NB4 (cell line): ENCODE results near the gene MAGI1.

Source experiments
- DNase-seq: peaks from one replicate; pipeline ENCODE4 v3.0.0; 2010; ENCODE audit warnings: low read depth
- H3K4me3 ChIP-seq: one replicate; pipeline ENCODE4 v1.5.1; 2011; ENCODE audit warnings: mild to moderate bottlenecking, low read depth, low read length, moderate library complexity
- CTCF ChIP-seq: IDR thresholded peaks from one replicate; pipeline ENCODE4 v1.5.1; 2012; ENCODE audit warnings: low read depth, low read length
- MYC ChIP-seq: IDR thresholded peaks from 2 replicates; pipeline ENCODE4 v1.6.1; 2011; ENCODE audit warnings: low read depth, low read length
- POLR2A ChIP-seq: IDR thresholded peaks from 2 replicates; pipeline ENCODE4 v1.6.1; 2011; ENCODE audit warnings: mild to moderate bottlenecking; ENCODE audit not compliant: insufficient read length; ENCODE audit errors: extremely low read depth
- TF ChIP-seq, protein P1 (sequence below): IDR thresholded peaks from 2 replicates; pipeline ENCODE4 v1.6.1; 2011; ENCODE audit warnings: low read depth, low read length

MAGI1 gene

GRCh38 chr3:65490114-65490513, 548.6 kb downstream of the MAGI1 start:
- TF ChIP-seq, protein P1, sequence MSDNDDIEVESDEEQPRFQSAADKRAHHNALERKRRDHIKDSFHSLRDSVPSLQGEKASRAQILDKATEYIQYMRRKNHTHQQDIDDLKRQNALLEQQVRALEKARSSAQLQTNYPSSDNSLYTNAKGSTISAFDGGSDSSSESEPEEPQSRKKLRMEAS: no peak
- no peak for TF ChIP-seq POLR2A
- no peak for TF ChIP-seq CTCF
- no peak for TF ChIP-seq MYC
- no peak for DNase-seq
- no peak overlapping the region for H3K4me3 ChIP-seq

DNA sequence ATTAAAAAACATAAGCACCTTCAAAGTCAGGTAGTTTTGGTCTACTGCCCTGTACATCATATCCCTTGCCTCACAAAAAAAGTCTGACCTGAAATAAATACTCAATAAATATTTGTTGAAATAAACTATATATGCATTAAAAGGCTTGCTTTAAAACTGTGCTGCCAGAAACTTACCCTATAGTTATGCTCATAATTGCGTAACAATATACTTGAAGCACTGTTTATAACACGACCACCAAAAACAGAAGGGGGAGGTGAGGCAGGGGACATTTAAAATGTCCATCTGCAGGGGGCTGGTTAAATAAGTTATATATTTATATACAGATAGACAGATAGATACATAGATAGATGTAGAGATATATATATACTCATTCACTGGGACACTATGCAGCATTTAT, 549.5 kb downstream of the MAGI1 start:
- DNase-seq: no peak
- no peak overlapping the region for H3K4me3 ChIP-seq
- TF ChIP-seq CTCF (no peak), POLR2A (no peak), MYC (no peak)
- TF ChIP-seq, protein P1: no peak

DNA sequence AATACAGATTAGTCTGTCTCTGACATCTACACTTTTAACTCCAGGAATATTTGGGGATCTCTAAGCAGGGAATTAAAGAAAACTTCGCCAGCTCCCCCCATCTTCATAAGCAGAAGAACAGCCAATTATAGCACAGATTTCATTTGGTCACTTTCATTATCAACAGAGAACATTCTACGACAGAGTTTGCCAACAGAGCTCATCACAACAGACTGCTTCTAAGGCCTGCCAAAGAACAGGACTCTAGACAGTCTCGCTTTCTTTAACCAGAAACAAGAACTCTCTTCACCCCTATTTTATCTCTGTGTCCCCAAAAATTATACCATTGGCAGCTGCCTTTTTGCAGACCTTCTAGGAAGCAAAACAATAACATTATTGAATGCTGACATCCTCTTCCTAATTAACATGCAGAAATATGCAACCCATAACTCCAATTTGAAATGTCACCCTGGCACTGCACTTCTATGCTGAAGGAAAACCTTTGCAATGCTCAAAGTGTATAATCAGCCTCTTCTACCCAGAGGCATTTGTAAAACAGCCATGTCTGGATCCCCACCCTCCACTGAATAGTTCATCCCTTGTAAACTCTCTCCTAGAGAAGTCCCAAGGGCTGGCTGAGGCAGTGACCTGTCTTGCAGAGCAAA, 552.8 kb downstream of the MAGI1 start:
- H3K4me3 ChIP-seq: no peak overlapping the region
- TF ChIP-seq POLR2A: no peak
- no peak for TF ChIP-seq CTCF
- TF ChIP-seq MYC: no peak
- TF ChIP-seq, protein P1: no peak
- DNase-seq: no peak

DNA sequence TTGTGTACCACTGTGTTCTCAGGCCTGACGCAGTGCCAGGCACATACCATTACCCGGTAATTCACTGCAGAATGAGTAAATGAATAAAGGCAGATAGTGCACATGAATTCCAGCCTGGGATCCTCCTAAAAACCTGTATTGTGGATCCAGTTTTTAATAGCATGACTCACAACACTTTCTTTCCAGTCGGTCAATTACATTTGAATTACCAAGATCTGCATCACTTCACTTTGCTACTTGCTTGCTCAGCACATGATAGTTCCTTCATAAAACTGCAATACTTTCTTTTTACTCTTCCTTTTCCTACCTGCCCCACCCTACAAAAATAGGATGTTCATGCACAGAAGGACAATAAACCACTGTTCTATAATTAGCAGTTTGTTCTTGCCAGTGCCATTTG, 553.8 kb downstream of the MAGI1 start:
- DNase-seq: no peak
- TF ChIP-seq, protein P1: no peak
- TF ChIP-seq MYC: no peak
- no peak for TF ChIP-seq POLR2A
- no peak for TF ChIP-seq CTCF
- no peak overlapping the region for H3K4me3 ChIP-seq

DNA sequence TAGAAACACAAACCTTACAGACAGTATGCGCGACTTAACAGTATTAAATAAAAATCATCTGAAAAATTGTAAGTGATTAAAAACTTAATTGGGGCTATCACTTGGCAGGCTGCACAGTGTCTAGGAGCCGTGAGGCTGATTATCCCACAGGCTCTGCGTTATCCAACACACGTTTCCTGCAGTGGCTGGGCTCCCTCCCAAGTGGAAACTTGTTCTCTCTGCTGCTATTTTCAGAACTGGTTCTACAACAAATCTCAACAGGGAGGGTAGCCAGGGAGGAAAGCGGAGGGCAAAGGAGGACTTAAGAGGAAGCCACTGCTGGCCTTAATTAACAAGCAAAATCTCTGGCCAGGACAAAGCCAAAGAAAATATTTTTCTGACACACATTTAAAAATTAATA, 555.2 kb downstream of the MAGI1 start:
- DNase-seq: no peak
- TF ChIP-seq, protein P1: no peak
- TF ChIP-seq CTCF (no peak), POLR2A (no peak), MYC (no peak)
- no peak overlapping the region for H3K4me3 ChIP-seq

DNA sequence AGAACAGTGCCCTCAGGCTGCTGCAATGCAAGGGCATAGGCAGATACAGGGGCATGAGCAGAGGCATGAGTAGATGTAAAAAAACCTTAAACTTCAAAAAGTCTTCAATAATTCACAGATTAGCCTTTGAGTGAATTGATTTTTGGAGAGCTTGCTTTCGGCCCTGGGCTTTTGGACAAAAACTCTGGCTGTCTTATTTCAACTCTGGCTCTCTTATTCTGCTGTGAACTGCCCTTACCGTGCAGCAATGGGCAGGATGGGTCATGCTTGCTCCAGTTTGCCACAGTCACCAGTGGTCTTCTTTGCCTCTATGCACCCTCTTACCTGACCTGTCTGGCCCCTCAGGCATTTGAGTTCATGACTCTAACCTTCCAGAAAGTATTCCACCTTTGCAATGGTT, 555.7 kb downstream of the MAGI1 start:
- TF ChIP-seq CTCF (no peak), POLR2A (no peak), MYC (no peak)
- TF ChIP-seq, protein P1: no peak
- DNase-seq: no peak
- H3K4me3 ChIP-seq: no peak overlapping the region
